ENCODE results near the gene ELFN2. TPM values are rescaled to one million over a fixed set of nuclear protein-coding genes. Genes with fewer than 3 reads are reported as not detected.
A peak's percentile ranks its signal among the peaks of the same experiment; 100 is the strongest.
"Not testable (repeated sequence)": the region's sequence is repeated elsewhere in the genome, so short reads cannot be mapped to it uniquely, and the experiment has no call there.

Gene ELFN2
- polyA plus RNA-seq, 3 donors = 0.01 TPM; not detected in 2

GRCh38 chr22:37330200-37331033 lies 96.9 kb downstream of the ELFN2 start:
- TF ChIP-seq CTCF (IDR thresholded peaks at IDR 0.05) = no peak
- DNase-seq = peak; percentile 44 to 86 (median 69)
- 98% methylated on average over 3 of the region's 9 CpGs for WGBS (ENCODE audit: insufficient coverage)
- intact Hi-C loops (cut with micrococcal nuclease) = loop anchor here in 1 of 2 donors (10.0 kb wide), 1 partner anchor 54 kb away; no protein-coding TSS in a partner anchor
- H3K9me3 ChIP-seq (replicated peaks in 1 of 2; ENCODE audit: control insufficient read depth in 1 of 2, insufficient read depth in 1 of 2, low read length in 2 of 2) = peaks cover 0 to 15% of the 10 kb centered on the region in 2 donors
- H4K20me1 ChIP-seq (ENCODE audit: insufficient read depth, low read length) = no peaks in the 10 kb centered on the region
- peaks cover 0 to 9% of the 10 kb centered on the region in 2 donors for H3K36me3 Mint-ChIP-seq
- no peaks in the 10 kb centered on the region for H3K36me3 ChIP-seq (replicated peaks in 1 of 2; ENCODE audit: control insufficient read depth in 1 of 2, insufficient read depth in 2 of 2, low read length in 2 of 2)
- H3K4me1 Mint-ChIP-seq = peaks cover 11% of the 10 kb centered on the region
- no peak overlapping the region for H3K9ac ChIP-seq (ENCODE audit: insufficient read depth, low read length, poor library complexity, severe bottlenecking)
- H3K27me3 ChIP-seq (ENCODE audit: control insufficient read depth in 2 of 2, insufficient read depth in 2 of 2, low read length in 2 of 2) = peaks cover 22 to 60% of the 10 kb centered on the region in 2 donors
- no peak overlapping the region for H3K4me3 Mint-ChIP-seq
- no peak overlapping the region for H3K4me2 ChIP-seq (replicated peaks; ENCODE audit: extremely low read depth, low read length, poor library complexity, severe bottlenecking)
- H2AFZ ChIP-seq (ENCODE audit: insufficient read depth, low read depth, low read length, poor library complexity, severe bottlenecking) = no peak overlapping the region
- no peaks in the 10 kb centered on the region for H3K79me2 ChIP-seq (ENCODE audit: insufficient read depth, low read length)
- peaks cover 69 to 87% (median 70%) of the 10 kb centered on the region in 3 donors for H3K27me3 Mint-ChIP-seq (ENCODE audit: low read depth in 3 of 3)
- no peak overlapping the region for H3K27ac Mint-ChIP-seq
- H3K4me1 ChIP-seq (ENCODE audit: control insufficient read depth in 1 of 2, insufficient read depth in 2 of 2, low read length in 2 of 2) = peaks cover 13 to 17% of the 10 kb centered on the region in 2 donors
- no peak overlapping the region for H3K27ac ChIP-seq (ENCODE audit: low read depth in 1 of 2, low read length in 2 of 2)
- peaks cover 0 to 11% (median 2%) of the 10 kb centered on the region in 7 donors for H3K9me3 Mint-ChIP-seq
- H3K4me3 ChIP-seq (replicated peaks in 1 of 3; ENCODE audit: low read depth in 2 of 3, low read length in 3 of 3) = no peak overlapping the region

GRCh38 chr22:37329238-37330140 lies 97.8 kb downstream of the ELFN2 start:
- Histone ChIP-seq H3K4me3 (replicated peaks in 1 of 3; ENCODE audit: low read depth in 2 of 3, low read length in 3 of 3) (no peak overlapping the region), H3K9me3 (replicated peaks in 1 of 2; ENCODE audit: control insufficient read depth in 1 of 2, insufficient read depth in 1 of 2, low read length in 2 of 2) (peaks cover 0 to 10% of the 10 kb centered on the region in 2 donors), H3K4me1 (ENCODE audit: control insufficient read depth in 1 of 2, insufficient read depth in 2 of 2, low read length in 2 of 2) (peaks cover 13 to 17% of the 10 kb centered on the region in 2 donors), H2AFZ (ENCODE audit: insufficient read depth, low read depth, low read length, poor library complexity, severe bottlenecking) (no peak overlapping the region), H3K36me3 (replicated peaks in 1 of 2; ENCODE audit: control insufficient read depth in 1 of 2, insufficient read depth in 2 of 2, low read length in 2 of 2) (no peaks in the 10 kb centered on the region), H4K20me1 (ENCODE audit: insufficient read depth, low read length) (no peaks in the 10 kb centered on the region), H3K79me2 (ENCODE audit: insufficient read depth, low read length) (no peaks in the 10 kb centered on the region), H3K27me3 (ENCODE audit: control insufficient read depth in 2 of 2, insufficient read depth in 2 of 2, low read length in 2 of 2) (peaks cover 20 to 61% of the 10 kb centered on the region in 2 donors), H3K4me2 (replicated peaks; ENCODE audit: extremely low read depth, low read length, poor library complexity, severe bottlenecking) (no peak overlapping the region), H3K27ac (ENCODE audit: low read depth in 1 of 2, low read length in 2 of 2) (no peak overlapping the region), H3K9ac (ENCODE audit: insufficient read depth, low read length, poor library complexity, severe bottlenecking) (no peak overlapping the region)
- no peak overlapping the region for H3K27ac Mint-ChIP-seq
- peaks cover 0 to 6% of the 10 kb centered on the region in 2 donors for H3K36me3 Mint-ChIP-seq
- H3K4me1 Mint-ChIP-seq = peaks cover 11% of the 10 kb centered on the region
- no peak for TF ChIP-seq CTCF (IDR thresholded peaks at IDR 0.05)
- peaks cover 0 to 11% (median 0%) of the 10 kb centered on the region in 7 donors for H3K9me3 Mint-ChIP-seq
- DNase-seq = no peak
- H3K4me3 Mint-ChIP-seq = no peak overlapping the region
- intact Hi-C loops (cut with micrococcal nuclease) = loop anchor here in 1 of 2 donors (10.0 kb wide), 1 partner anchor 55 kb away; no protein-coding TSS in a partner anchor
- 86% methylated on average over 12 of the region's 14 CpGs for WGBS (ENCODE audit: insufficient coverage)
- H3K27me3 Mint-ChIP-seq (ENCODE audit: low read depth in 3 of 3) = peaks cover 70 to 87% (median 70%) of the 10 kb centered on the region in 3 donors

DNA sequence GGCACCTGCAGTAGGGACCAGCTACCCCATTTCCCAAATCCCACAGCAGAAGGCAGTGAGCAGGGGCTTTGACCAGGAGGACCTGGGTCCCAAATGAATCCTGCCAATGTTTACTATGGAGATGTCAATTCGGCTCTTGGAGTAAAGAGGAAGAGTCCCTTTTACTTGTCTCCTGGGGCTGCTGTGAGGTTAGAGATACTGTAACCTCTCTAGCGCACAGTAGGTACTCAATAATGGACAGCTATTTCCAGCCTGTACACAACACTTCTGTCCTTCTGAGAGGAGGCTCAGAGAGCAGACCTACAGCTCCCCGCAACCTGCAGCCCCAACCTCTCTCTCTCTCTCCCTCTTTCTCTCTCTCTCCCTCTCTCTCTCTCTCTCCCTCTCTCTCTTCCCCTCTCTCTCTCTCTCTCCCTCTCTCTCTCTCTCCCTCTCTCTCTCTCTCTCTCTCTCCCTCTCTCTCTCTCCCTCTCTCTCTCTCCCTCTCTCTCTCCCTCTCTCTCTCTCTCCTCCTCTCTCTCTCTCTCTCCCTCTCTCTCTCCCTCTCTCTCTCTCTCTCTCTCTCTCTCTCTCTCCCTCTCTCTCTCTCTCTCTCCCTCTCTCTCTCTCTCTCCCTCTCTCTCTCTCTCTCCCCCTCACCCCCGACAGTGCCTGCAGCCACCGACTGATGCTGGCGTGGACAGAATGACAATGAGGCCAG lies 98.6 kb downstream of the ELFN2 start:
- DNase-seq; H3K27ac ChIP-seq (ENCODE audit: low read depth in 1 of 2, low read length in 2 of 2); intact Hi-C loops (cut with micrococcal nuclease); H3K36me3 ChIP-seq (replicated peaks in 1 of 2; ENCODE audit: control insufficient read depth in 1 of 2, insufficient read depth in 2 of 2, low read length in 2 of 2); H3K36me3 Mint-ChIP-seq; H3K9ac ChIP-seq (ENCODE audit: insufficient read depth, low read length, poor library complexity, severe bottlenecking); H3K9me3 ChIP-seq (replicated peaks in 1 of 2; ENCODE audit: control insufficient read depth in 1 of 2, insufficient read depth in 1 of 2, low read length in 2 of 2); H3K4me2 ChIP-seq (replicated peaks; ENCODE audit: extremely low read depth, low read length, poor library complexity, severe bottlenecking); H3K4me3 ChIP-seq (replicated peaks in 1 of 3; ENCODE audit: low read depth in 2 of 3, low read length in 3 of 3); H4K20me1 ChIP-seq (ENCODE audit: insufficient read depth, low read length); H3K27ac Mint-ChIP-seq; H3K79me2 ChIP-seq (ENCODE audit: insufficient read depth, low read length); H2AFZ ChIP-seq (ENCODE audit: insufficient read depth, low read depth, low read length, poor library complexity, severe bottlenecking): not testable (repeated sequence)
- peaks cover 0 to 11% (median 2%) of the 10 kb centered on the region in 7 donors for H3K9me3 Mint-ChIP-seq
- 70% methylated on average over 4 of the region's 6 CpGs for WGBS (ENCODE audit: insufficient coverage)
- H3K4me1 ChIP-seq (ENCODE audit: control insufficient read depth in 1 of 2, insufficient read depth in 2 of 2, low read length in 2 of 2) = peaks cover 13 to 17% of the 10 kb centered on the region in 2 donors
- peaks cover 71 to 87% (median 71%) of the 10 kb centered on the region in 3 donors for H3K27me3 Mint-ChIP-seq (ENCODE audit: low read depth in 3 of 3)
- H3K4me1 Mint-ChIP-seq = peaks cover 11% of the 10 kb centered on the region
- peak overlapping the region in 1 of 2 donors; percentile 39 for H3K4me3 Mint-ChIP-seq
- H3K27me3 ChIP-seq (ENCODE audit: control insufficient read depth in 2 of 2, insufficient read depth in 2 of 2, low read length in 2 of 2) = peaks cover 19 to 61% of the 10 kb centered on the region in 2 donors
